ENCODE measurements around the gene CPNE7.

Gene CPNE7

GRCh38 chr16:89596957-89597649 is 21.5 kb downstream of the CPNE7 start:
- Histone ChIP-seq H3K27ac (no peak overlapping the region), H3K79me2 (ENCODE audit: insufficient read depth, low read depth) (no peaks in the 10 kb centered on the region), H3K36me3 (ENCODE audit: insufficient read depth) (no peaks in the 10 kb centered on the region), H3K4me2 (no peak overlapping the region), H2AFZ (ENCODE audit: low read depth) (no peak overlapping the region), H3K9ac (no peak overlapping the region), H3K27me3 (ENCODE audit: insufficient read depth, low read depth) (no peaks in the 10 kb centered on the region; the same call in 1 of the 2 replicates), H3K4me3 (IDR thresholded peaks at IDR 0.05; ENCODE audit: insufficient read depth, low read depth, low read length) (no peak overlapping the region), H4K20me1 (ENCODE audit: insufficient read depth) (no peaks in the 10 kb centered on the region), H3K4me1 (ENCODE audit: low read depth, poor library complexity, severe bottlenecking) (peaks cover 7% of the 10 kb centered on the region)
- no peak for TF ChIP-seq CTCF (conservative IDR thresholded peaks at IDR 0.05; ENCODE audit: low read depth, low read length)

GRCh38 chr16:89598199-89598598 is 22.6 kb downstream of the CPNE7 start:
- Histone ChIP-seq H3K79me2 (ENCODE audit: insufficient read depth, low read depth) (no peaks in the 10 kb centered on the region), H3K27ac (no peak overlapping the region), H3K36me3 (ENCODE audit: insufficient read depth) (no peaks in the 10 kb centered on the region), H3K9ac (no peak overlapping the region), H4K20me1 (ENCODE audit: insufficient read depth) (no peaks in the 10 kb centered on the region), H3K4me3 (IDR thresholded peaks at IDR 0.05; ENCODE audit: insufficient read depth, low read depth, low read length) (no peak overlapping the region), H2AFZ (ENCODE audit: low read depth) (no peak overlapping the region), H3K4me1 (ENCODE audit: low read depth, poor library complexity, severe bottlenecking) (peaks cover 7% of the 10 kb centered on the region), H3K27me3 (ENCODE audit: insufficient read depth, low read depth) (peaks cover 3% of the 10 kb centered on the region; the same call in 1 of the 2 replicates), H3K4me2 (no peak overlapping the region)
- TF ChIP-seq CTCF (conservative IDR thresholded peaks at IDR 0.05; ENCODE audit: low read depth, low read length), result no peak

GRCh38 chr16:89599451-89599858 is 23.9 kb downstream of the CPNE7 start:
- H3K4me2 ChIP-seq, result no peak overlapping the region
- H3K9ac ChIP-seq, result no peak overlapping the region
- H3K4me3 ChIP-seq (IDR thresholded peaks at IDR 0.05; ENCODE audit: insufficient read depth, low read depth, low read length), result no peak overlapping the region
- no peaks in the 10 kb centered on the region for H3K36me3 ChIP-seq (ENCODE audit: insufficient read depth)
- 0 out of 2 replicates have a peak, but pooled peaks have one; percentile 36 for TF ChIP-seq CTCF (conservative IDR thresholded peaks at IDR 0.05; ENCODE audit: low read depth, low read length)
- H3K4me1 ChIP-seq (ENCODE audit: low read depth, poor library complexity, severe bottlenecking), result peaks cover 7% of the 10 kb centered on the region
- no peaks in the 10 kb centered on the region for H3K79me2 ChIP-seq (ENCODE audit: insufficient read depth, low read depth)
- no peaks in the 10 kb centered on the region for H4K20me1 ChIP-seq (ENCODE audit: insufficient read depth)
- no peak overlapping the region for H3K27ac ChIP-seq
- H2AFZ ChIP-seq (ENCODE audit: low read depth), result no peak overlapping the region; the same call in 1 of the 2 replicates
- H3K27me3 ChIP-seq (ENCODE audit: insufficient read depth, low read depth), result peaks cover 3% of the 10 kb centered on the region; the same call in 1 of the 2 replicates

- Histone ChIP-seq H3K27ac (no peak overlapping the region), H3K4me2 (no peak overlapping the region), H2AFZ (ENCODE audit: low read depth) (no peak overlapping the region), H3K27me3 (ENCODE audit: insufficient read depth, low read depth) (peaks cover 3% of the 10 kb centered on the region; the same call in 1 of the 2 replicates), H3K9ac (no peak overlapping the region), H3K36me3 (ENCODE audit: insufficient read depth) (no peaks in the 10 kb centered on the region), H3K4me1 (ENCODE audit: low read depth, poor library complexity, severe bottlenecking) (peaks cover 7% of the 10 kb centered on the region), H3K79me2 (ENCODE audit: insufficient read depth, low read depth) (no peaks in the 10 kb centered on the region), H4K20me1 (ENCODE audit: insufficient read depth) (no peaks in the 10 kb centered on the region), H3K4me3 (IDR thresholded peaks at IDR 0.05; ENCODE audit: insufficient read depth, low read depth, low read length) (no peak overlapping the region)
- TF ChIP-seq CTCF (conservative IDR thresholded peaks at IDR 0.05; ENCODE audit: low read depth, low read length), result no peak
Observed at GRCh38 chr16:89599902-89600301, 24.3 kb downstream of the CPNE7 start.
